ENCODE data around the gene RC3H1. TPM values are rescaled to one million over a fixed set of nuclear protein-coding genes. Genes with fewer than 3 reads are reported as not detected.

Gene RC3H1
- total RNA-seq, 4 donors from 2014 or later = 30.4 to 55.1 (median 41.4) TPM

DNA sequence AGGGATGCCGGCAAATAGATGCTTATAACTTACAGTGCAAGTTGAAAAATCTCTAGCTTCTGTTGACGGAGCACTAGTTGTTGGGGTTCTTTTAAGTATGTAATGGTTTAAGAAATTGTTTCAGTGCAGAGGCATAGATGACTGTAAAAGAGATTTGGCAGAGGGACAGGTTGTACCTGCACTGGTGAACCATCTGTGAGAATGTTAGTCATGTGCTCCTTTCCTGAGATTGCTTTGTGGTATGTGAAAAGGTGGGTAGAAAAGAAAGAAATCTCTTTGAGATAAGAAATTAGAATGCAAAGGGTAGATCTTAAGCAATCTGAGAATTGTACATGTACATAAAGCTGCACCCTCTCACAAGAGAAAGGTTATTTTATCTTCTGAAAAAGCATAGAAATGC lies 134.5 kb downstream of the RC3H1 start:
- no peak for DNase-seq
- TF ChIP-seq, protein P1, sequence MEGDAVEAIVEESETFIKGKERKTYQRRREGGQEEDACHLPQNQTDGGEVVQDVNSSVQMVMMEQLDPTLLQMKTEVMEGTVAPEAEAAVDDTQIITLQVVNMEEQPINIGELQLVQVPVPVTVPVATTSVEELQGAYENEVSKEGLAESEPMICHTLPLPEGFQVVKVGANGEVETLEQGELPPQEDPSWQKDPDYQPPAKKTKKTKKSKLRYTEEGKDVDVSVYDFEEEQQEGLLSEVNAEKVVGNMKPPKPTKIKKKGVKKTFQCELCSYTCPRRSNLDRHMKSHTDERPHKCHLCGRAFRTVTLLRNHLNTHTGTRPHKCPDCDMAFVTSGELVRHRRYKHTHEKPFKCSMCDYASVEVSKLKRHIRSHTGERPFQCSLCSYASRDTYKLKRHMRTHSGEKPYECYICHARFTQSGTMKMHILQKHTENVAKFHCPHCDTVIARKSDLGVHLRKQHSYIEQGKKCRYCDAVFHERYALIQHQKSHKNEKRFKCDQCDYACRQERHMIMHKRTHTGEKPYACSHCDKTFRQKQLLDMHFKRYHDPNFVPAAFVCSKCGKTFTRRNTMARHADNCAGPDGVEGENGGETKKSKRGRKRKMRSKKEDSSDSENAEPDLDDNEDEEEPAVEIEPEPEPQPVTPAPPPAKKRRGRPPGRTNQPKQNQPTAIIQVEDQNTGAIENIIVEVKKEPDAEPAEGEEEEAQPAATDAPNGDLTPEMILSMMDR (IDR thresholded peaks at IDR 0.05) = no peak
- TF ChIP-seq POLR2A (IDR thresholded peaks at IDR 0.05) = no peak
- H3K4me1 ChIP-seq = no peaks in the 10 kb centered on the region
- intact Hi-C loops (cut with DNase I) = no loop called here
- no peaks in the 10 kb centered on the region for H3K27me3 ChIP-seq
- H3K36me3 ChIP-seq = peaks cover 11 to 14% of the 10 kb centered on the region in 2 donors
- H3K9me3 ChIP-seq = no peaks in the 10 kb centered on the region
- WGBS, 2 donors = 99% methylated on average over 2 of the region's 2 CpGs
- H3K4me3 ChIP-seq (replicated peaks in 1 of 3) = no peak overlapping the region
- H3K27ac ChIP-seq = no peak overlapping the region

DNA sequence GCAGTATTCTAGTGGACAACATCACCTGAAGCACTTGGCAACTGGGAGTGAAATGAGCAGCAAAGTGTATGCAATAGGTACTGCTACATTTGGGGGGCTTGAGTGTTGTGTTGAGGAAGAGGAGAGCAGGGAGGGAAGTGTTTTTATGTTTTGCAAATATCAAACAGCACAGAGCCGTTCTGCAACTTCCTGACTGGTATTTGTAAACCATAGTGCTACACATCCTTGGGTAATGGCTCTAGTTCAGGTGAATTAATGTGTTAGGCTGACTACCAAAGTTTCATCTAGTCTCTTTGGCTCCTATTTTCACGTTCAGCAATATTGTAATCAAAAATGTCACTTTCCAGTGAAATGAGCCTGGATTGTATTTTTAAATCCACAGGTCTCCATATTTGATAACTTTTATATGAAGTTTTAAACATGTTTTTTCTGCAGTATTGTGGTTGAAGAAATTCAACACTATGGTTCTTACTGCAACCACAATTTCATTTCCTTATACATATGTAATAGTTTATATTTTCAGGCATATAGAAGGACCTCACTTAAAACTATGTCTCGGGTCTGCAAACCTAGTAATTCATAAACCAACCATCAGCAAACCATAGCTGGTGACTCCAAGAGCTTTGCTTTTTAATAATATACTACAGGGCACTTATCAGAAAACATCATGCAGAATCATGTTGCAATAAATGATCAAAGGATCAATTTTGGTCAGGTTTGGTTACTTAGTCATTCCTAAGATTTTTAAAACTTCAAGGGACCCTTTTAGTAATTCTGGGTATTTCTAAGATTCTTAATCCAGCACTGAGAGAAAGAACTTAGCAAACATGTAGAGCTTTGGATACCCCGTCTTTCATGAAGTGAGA lies 135.2 kb downstream of the RC3H1 start:
- H3K4me1 ChIP-seq = no peaks in the 10 kb centered on the region
- intact Hi-C loops (cut with DNase I) = no loop called here
- H3K9me3 ChIP-seq = no peaks in the 10 kb centered on the region
- DNase-seq = no peak
- no peak overlapping the region for H3K4me3 ChIP-seq (replicated peaks in 1 of 3)
- no peak for TF ChIP-seq POLR2A (IDR thresholded peaks at IDR 0.05)
- TF ChIP-seq, protein P1 (IDR thresholded peaks at IDR 0.05) = no peak
- no peak overlapping the region for H3K27ac ChIP-seq
- H3K27me3 ChIP-seq = no peaks in the 10 kb centered on the region
- 87 to 94% methylated on average over 4 of the region's 4 CpGs for WGBS, 2 donors
- peaks cover 11 to 14% of the 10 kb centered on the region in 2 donors for H3K36me3 ChIP-seq

DNA sequence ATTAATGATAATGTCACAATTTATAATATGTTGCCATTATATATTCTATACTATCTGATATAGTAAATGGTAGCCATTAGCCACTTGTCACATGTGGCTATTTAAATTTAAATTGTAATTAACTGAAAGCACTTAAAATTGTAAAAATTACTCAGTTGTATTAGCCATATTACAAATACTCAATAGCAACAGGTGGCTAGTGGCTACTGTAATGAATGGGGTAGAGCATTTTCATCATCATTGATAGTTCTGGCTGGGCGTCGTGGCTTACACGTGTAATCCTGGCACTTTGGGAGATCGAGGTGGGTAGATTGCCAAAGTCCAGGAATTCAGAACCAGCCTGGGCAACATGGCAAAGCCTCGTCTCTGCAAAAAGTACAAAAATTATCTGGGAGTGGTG lies 137.5 kb downstream of the RC3H1 start:
- Histone ChIP-seq H3K4me1 (no peaks in the 10 kb centered on the region), H3K27me3 (no peaks in the 10 kb centered on the region), H3K4me3 (replicated peaks in 1 of 3) (no peak overlapping the region), H3K36me3 (peaks cover 11 to 16% of the 10 kb centered on the region in 2 donors), H3K9me3 (no peaks in the 10 kb centered on the region), H3K27ac (no peak overlapping the region)
- no peak for DNase-seq
- WGBS, 2 donors = 95 to 98% methylated on average over 5 of the region's 5 CpGs
- no peak for TF ChIP-seq POLR2A (IDR thresholded peaks at IDR 0.05)
- TF ChIP-seq, protein P1 (IDR thresholded peaks at IDR 0.05) = no peak
- intact Hi-C loops (cut with DNase I) = no loop called here

Small RNA genes within 50 kb of the gene (small RNA-seq; reads per million reads assigned to genes)
- not detected for gene RNA5SP67
- not detected for gene RNA5SP68

Other genes with a start within 250 kb of the RC3H1 start
- 10 to 100 TPM; 14.9 to 26.9 (median 20.7) TPM for gene DARS2, start 197.7 kb downstream of the RC3H1 start, total RNA-seq
- gene CENPL, start 197.5 kb downstream of the RC3H1 start, total RNA-seq = 1 to 10 TPM; 4.4 to 8.1 (median 5.3) TPM
- gene GAS5, start 154.4 kb downstream of the RC3H1 start, total RNA-seq = 100 to 1,000 TPM; 162 to 625 (median 223) TPM
- 10 to 100 TPM; 14.6 to 24.4 (median 17.3) TPM for gene ZBTB37, start 154.0 kb downstream of the RC3H1 start, total RNA-seq
- not detected for gene SERPINC1, start 105.0 kb downstream of the RC3H1 start, total RNA-seq
- 100 to 1,000 TPM in 1 of 4 donors, 10 to 100 TPM in 3; 70.5 to 100 (median 92.6) TPM for gene RABGAP1L, start 137.2 kb upstream of the RC3H1 start, total RNA-seq